HG02763 (cell line): ENCODE results near the gene STK17B.
A peak's percentile ranks its signal among the peaks of the same experiment; 100 is the strongest.
"Not testable (repeated sequence)": the region's sequence is repeated elsewhere in the genome, so short reads cannot be mapped to it uniquely, and the experiment has no call there.

ENCODE experiments used
- ATAC-seq: cut with Tn5 transposase; IDR thresholded peaks from one replicate; pipeline ENCODE4 v1.9.1; 2021; ENCODE audit warnings: mild to moderate bottlenecking, moderate library complexity; ENCODE audit not compliant: unreplicated experiment

Gene STK17B

GRCh38 chr2:196113061-196113974 lies 58.1 kb downstream of the STK17B start:
- ATAC-seq = no peak

DNA sequence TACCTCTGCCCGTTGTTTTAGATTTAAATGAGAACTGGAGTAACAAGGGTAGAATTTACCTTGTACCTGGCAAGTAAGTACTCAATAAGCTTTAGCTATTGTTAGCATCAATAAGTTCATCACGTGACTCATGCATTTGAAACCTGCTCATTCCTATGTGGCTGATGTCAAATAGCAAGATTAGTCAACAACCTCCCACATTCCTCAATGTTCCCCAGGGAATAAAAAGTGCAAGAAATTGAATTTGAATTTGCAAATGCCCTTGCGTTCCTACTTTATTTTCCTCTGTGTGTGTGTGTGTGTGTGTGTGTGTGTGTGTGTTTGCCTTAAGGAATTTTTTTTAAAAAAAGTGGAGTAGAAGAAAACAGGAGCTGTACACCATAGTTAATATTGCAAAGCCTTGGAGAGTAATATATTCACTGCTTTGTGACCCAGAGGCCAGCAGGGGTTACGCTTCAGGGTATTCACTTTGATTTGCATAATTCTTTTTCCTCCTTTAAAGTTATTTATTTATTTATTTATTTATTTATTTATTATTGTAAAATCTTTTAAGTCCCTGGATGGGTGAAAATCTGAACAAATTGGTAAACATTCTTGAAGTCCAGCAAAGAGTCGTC lies 58.9 kb downstream of the STK17B start:
- ATAC-seq = no peak

DNA sequence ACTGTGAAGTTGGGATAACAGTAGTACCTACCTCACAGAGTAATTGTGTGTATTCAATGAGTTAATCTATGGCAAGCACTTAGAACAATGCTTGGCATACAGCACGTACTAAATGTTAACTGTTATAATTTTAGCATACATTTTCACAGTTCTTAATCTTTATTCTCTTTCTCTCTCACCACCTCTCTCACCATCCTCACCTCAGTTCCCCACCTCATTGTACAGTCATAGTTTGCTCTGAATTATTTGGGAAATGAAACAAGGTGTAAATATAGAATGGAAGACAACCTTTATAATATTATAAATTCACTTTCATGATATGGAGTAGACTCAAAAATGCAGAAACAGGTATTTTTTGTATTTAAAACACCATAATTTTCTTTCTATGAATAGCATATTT lies 62.8 kb downstream of the STK17B start:
- ATAC-seq = no peak

GRCh38 chr2:196105951-196106350 lies 65.4 kb downstream of the STK17B start:
- ATAC-seq = no peak

GRCh38 chr2:196104066-196104465 lies 67.3 kb downstream of the STK17B start:
- no peak for ATAC-seq

DNA sequence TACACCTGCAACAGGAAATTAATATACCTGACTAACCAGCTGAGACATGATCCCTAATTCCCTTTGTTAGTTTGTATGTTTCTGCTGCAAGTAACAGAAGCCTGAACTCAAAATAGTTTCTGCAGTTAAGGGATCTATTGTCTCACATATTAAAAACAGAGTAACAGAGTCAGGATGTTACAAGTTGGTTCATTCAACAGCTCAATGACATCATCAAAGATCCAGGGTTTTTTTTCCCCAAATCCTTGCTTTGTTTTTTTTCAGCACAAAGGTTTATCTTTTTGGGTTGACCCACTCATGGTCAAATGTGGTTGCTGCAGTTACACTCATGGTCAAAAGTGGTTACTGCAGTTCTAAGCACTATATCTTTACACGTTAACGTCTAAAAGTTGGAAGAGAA lies 67.8 kb downstream of the STK17B start:
- no peak for ATAC-seq

DNA sequence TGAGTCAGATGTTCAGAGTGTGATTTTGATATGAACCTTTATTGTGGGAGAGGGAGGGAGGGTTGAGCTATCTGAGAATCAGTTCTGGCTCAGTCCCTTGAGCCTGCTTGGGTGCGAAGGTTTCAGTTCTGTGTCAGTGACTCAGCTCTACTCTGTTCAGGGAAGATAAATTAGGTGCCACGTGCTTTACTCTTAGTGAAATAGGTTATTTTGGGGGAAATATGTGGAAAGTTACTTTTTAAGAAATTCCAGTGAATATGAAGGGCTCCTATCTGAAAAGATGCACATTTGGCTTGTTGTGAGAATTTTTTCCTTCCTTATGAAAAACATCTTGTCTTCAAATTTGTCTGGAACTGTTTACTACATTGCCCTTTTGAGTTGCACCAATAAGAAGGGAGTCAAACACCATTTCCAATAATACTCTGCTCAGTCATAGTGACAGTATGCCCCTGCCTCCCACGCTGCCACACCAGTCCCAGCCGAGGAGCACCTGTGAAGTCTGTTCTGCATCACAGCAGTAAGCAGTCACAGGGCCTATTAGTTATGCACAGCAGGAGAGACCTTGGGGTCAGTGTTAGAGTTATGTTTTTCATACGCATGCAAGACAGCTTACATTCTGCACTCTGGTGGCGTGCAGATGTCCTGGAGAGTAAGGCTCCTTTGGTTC lies 69.9 kb downstream of the STK17B start:
- peak; percentile 97 for ATAC-seq

GRCh38 chr2:196099916-196100315 lies 71.5 kb downstream of the STK17B start:
- ATAC-seq = no peak

GRCh38 chr2:196097864-196098660 lies 73.3 kb downstream of the STK17B start:
- ATAC-seq = no peak

- no peak for ATAC-seq
Observed at GRCh38 chr2:196096982-196097745, 74.2 kb downstream of the STK17B start.

DNA sequence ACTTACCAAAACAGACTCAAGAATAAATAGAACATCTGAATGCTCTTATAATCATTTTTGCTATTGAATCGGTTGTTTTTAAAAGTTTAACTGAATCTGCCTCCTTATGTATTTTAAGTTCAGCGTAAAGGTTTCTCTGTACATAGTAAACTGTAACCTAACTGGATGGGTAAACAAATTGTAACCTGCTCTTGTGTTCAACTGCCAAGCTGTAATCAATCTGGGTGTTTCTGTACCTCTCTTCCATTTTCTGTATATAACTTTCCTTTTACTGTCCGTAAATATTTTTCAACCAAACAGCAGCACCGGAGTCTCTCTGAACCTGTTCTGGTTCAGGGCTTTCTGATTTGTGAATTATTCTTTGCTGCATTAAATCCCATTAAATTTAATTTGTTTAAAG lies 75.1 kb downstream of the STK17B start:
- ATAC-seq = no peak

DNA sequence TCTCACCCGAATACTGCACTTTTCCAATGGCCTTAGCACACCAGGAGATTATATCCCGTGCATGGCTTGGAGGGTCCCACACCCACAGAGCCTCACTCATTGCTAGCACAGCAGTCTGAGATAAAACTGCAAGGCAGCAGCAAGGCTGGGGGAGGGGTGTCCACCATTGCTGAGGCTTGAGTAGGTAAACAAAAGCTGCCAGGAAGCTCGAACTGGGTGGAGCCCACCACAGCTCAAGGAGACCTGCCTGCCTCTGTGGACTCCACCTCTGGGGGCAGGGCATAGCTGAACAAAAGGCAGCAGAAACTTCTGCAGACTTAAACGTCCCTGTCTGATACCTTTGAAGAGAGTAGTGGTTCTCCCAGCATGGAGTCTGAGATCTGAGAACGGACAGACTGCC lies 81.9 kb downstream of the STK17B start:
- not testable (repeated sequence) for ATAC-seq

DNA sequence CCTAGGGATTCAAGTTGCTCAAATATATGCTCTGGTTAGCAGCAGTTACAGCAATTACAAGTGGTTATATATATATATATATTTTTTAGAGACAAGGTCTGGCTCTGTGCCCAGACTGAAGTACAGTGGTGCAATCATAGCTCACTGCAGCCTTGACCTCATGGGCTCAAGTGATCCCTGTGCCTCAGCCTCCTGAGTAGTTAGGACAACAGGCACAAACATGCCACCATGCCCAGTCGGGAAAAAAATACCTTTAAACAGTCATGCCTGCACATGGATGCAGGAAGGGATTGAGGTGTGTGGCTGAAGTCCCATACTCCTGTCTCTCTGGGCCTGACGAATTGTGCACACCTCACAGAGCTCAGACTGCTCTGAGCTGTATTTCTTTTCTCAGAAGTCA lies 83.2 kb downstream of the STK17B start:
- no peak for ATAC-seq

- no peak for ATAC-seq
Observed at GRCh38 chr2:196086517-196087368, 84.6 kb downstream of the STK17B start.

- no peak for ATAC-seq
Observed at GRCh38 chr2:196083601-196084000, 87.8 kb downstream of the STK17B start.
